ENCODE measurements around the gene MYBL2. TPM values are rescaled to one million over a fixed set of nuclear protein-coding genes. Genes with fewer than 3 reads are reported as not detected.

MYBL2 gene
- total RNA-seq, 1 donor from 2014 or later, result 78.7 TPM

DNA sequence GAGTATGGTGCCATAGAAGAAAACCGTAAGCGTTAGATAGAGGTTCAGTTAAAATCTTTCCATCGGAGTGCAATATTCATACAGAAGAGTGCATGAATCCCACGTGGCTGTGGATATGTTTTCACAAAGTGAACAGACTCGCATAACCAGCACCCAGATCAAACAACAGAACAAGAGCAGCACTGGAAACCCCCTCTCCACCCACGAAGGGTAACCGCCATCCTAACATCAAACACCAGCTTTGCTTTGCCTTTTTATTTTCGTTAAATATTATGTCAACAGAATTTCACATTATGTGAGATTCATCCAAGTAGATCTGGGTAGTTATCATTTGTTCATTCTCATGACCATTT is 55.2 kb downstream of the MYBL2 start:
- intact Hi-C loops (cut with micrococcal nuclease), result loop anchor here (1.0 to 2.0 kb wide), 3 partner anchors 29 to 132 kb away; partner anchors contain the start of genes IFT52 and MYBL2

DNA sequence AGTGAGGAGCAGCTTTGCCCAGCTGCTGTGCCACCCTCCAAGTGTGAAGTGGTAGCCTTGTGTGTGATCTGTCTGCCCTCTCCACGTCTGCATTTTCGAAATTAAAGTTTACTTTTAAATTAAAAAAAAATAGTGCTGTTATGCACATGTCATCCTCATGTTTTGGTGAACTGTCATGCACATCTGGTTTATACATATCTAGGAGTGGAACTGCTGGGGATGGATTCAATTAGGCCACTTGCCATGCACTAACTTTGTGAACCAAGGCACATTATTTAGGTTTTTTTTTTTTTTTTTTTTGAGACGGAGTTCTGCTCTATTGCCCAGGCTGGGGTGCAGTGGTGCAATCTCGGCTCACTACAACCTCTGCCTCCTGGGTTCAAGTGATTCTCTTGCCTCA is 56.3 kb downstream of the MYBL2 start:
- intact Hi-C loops (cut with micrococcal nuclease), result loop anchor here (2.0 kb wide), 1 partner anchor 56 kb away; the partner anchor contains the start of gene MYBL2

DNA sequence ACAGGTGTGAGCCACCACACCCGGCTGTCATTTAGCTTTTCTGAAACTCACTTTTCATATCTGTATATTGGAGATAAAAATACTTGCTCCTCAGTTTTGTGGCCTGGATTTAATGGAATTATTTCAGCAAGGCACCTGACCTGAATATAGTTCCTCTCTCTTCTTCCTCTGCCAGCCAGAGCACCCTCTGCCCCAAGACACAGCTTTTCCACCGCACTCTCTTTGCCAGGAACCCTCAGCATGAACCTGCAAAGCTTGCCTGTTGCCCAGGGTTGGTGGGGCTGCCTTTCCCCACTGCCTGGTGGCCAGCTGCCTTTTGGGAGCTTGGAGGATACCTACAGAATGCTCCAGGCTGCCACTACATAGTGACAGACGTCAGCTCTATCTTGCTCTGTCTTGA is 56.8 kb downstream of the MYBL2 start:
- intact Hi-C loops (cut with micrococcal nuclease), result loop anchor here (2.0 kb wide), 1 partner anchor 57 kb away; the partner anchor contains the start of gene MYBL2

DNA sequence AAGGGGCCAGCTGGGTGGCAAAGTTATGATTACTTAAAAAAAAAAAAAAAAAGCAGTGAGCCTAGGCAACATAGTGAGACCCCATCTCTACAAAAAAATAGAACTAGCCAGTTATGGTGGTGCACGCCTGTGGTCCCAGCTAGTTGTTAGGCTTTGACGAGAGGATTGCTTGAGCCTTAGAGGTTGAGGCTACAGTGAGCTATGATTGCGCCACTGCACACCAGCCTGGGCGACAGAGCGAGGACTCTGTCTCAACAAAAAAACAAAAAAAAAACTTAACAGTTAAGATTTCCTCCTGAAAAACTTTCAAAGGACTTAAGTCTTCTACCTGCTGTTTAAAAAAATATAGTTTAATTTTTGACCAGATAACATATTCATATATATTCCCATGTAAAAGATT is 57.5 kb downstream of the MYBL2 start:
- intact Hi-C loops (cut with micrococcal nuclease), result no loop called here

DNA sequence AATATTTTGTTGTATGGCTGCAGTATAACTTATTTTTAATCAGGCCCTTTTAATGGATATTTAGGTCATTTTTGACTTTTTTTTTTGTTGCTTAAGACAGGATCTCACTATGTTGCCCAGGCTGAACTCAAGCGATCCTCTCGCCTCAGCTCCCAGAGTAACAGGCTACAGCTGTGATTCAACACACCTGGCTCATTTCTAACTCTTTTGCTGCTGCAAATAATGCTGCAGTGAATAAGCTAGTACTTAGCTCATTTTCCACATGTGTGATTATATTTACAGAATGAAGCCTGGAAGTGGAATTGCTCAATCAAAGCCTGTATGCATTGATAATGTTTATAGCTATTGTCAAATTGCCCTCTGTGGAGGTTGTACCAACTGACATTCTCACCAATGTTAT is 58.8 kb downstream of the MYBL2 start:
- intact Hi-C loops (cut with micrococcal nuclease), result no loop called here

DNA sequence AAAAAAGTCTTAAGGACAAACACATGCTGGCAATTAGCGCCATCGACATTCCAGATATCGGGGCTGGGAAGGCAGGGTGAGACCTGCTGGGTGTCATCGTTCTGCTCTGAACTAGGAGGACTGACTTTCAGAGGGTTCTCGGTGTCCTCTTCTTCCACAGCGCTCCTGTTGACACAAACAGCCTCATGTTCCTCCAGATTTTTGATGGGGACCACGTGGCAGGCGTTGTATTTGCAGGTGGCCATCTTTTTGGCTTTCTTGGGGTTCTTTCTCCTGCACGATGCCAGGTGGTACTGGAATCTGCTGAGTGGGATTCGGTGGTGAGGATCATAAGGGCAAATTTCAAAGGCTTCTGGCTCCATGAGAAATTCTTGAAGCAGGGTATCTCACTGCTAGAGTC is 59.4 kb downstream of the MYBL2 start:
- intact Hi-C loops (cut with micrococcal nuclease), result no loop called here

DNA sequence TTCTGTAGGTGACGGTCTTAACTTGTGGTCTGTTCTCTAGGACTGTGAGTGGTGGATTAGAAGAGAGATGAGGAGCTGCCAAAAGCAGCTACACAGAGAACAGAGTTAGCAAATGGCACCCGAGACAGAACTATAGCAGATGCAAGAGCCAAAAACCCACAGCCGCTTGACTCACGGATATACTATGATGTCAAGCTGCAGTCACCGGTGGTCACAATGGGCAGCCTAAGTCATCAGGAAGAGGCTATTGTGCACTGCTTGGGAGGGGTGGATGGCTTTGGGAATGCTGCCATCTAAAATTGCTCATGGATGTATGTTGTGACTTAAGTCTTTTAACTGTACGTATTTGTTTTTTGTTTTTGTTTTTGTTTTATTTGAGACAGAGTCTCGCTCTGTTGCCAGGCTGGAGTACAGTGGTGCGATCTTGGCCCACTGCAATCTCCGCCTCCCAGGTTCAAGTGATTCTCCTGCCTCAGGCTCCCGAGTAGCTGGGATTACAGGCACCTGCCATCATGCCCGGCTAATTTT is 60.0 kb downstream of the MYBL2 start, which contains the start of gene GTSF1L:
TSS of gene GTSF1L (minus strand) at position 192 of the 528 bp plus-strand sequence. CDS start 308 bp downstream, outside the sequence.
- intact Hi-C loops (cut with micrococcal nuclease), result no loop called here

DNA sequence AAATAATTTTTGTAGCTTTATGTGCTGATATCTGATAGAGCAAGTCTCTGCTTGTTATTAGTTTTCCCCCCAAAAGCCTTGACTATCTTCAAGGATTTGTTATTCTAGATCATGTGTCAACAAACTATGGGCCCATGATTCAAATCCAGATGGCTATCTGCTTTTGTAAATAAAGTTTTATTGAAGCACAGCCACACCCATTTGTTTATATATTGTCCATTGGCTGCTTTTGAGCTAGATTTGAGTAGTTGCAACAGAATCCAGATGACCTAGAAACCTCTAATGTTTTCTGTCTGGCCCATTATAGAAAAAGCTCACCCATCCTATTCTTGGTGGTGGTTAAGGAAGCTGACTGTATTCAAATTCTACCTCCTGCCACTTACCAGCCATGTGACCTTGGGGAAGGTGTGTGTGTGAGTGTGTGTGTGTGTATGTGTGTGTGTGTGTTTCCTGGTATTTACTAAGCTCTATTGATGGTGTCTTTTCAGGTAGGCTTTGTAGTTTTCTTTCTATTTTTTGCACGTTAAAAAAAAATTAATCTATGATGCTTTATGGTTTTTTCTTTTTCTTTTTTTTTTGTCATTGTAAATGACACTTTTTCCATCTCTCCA is 61.2 kb downstream of the MYBL2 start:
- intact Hi-C loops (cut with micrococcal nuclease), result no loop called here

DNA sequence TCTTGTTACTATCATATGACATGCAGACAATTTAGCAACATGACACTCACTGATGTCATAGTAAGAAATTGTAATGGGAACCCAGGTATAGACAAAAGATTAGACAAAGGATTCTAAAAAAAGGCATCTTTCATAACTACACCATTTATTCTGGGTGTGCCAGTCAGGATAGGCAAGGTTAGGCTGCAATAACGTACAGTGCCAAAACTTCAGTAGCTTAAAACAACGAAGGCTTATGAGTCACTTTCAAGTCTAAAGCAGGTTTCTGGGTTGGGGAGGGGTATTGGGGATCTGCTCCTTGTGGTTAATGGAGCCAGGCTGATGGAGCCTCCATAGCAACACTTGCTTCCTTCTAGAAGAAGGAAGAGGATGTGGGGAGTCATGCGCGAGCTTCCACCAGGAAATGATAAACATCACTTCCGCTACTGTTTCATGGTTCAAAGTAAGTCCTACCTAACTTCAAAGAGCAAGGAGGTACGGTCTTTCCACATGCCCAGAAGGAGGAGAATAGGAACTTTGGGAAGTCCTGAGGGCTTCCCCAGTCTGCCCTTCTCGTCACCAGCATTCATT is 61.9 kb downstream of the MYBL2 start:
- intact Hi-C loops (cut with micrococcal nuclease), result no loop called here

DNA sequence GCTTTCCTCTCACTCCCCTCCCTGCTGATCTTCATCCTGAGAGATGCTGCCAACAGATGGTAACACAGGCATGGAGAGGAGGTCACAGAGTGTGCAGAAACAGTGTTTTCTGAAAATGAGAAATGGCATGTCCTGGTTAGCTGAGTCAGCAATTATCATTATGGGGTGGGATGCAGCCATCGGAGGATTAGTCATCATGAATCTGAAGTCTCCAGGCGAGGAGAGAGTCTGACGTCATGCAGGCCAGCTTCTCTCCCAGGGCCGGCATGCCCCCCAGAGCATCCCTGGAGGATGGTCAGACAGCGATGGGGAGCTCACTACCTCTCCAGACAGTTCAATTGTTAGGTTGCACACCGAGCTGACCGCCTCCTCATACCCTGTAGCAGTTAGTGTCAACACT is 64.6 kb downstream of the MYBL2 start:
- intact Hi-C loops (cut with micrococcal nuclease), result no loop called here

DNA sequence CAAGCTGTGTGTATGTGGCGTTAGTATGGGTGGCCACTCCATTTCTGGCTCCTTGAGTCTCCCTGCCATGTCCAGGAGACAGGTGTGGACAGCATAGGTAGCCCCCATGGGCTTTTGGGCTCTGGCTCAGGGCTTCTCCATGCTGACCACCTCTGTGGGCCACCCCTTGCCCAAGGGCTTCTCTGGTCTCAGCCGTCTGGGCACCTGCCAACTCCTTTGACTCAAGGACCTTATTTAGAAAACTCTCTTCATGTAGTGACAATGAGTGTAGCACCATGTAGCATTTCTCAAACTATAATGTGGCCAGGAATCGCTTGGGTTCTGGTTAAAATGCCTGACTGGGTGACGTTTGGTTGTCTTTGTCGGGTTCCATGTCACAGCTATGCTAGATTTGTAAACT is 65.0 kb downstream of the MYBL2 start:
- intact Hi-C loops (cut with micrococcal nuclease), result no loop called here

DNA sequence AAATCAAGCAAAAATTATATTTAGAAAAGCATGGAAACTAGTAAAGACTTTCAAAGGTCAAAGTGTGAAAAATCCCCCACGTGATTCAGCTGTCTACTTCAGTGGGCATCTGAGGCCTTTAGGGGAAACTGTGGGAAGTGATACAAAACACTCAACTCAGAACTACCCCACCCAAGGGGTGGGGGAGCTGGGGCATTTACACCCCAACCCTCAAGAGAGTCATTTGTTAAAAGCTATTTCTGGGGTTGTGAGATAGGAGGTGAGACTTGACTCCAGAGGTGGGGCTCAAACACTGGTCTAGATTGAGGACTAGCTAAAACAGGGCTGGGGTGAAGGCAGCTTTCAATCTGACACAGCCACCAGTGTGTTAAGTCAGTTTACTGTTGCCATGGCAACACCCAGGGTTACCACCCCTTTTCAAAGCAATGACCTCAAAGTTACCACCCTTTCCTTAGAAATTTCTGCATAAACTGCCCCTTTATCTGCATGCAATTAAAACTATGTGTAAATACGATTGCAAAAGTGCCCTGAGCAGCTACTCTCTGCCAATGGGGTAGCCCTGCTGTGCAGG is 69.8 kb downstream of the MYBL2 start:
- intact Hi-C loops (cut with micrococcal nuclease), result loop anchor here (1.0 to 5.0 kb wide), 2 partner anchors 144 to 333 kb away; partner anchors contain the start of gene IFT52

DNA sequence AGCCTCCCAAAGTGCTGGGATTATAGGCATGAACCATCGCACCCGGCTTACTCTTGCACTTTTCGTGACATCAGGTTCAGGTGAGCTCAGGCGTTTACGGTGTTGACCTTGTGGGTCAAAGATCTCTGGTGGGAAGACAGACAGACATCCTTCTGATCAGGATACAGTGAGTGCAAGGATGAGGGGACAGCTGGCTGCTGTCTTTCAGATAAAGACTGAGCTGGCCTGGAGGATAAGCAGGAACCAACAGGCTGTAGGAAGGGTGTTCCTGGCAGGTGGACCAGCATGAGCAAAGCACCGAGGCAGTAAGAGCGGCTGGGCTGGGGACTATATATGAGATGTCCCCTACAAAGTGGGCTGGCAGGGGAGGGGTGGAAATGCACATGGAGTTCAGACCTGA is 71.0 kb downstream of the MYBL2 start:
- intact Hi-C loops (cut with micrococcal nuclease), result loop anchor here (5.0 kb wide), 1 partner anchor 146 kb away; the partner anchor contains the start of gene IFT52

DNA sequence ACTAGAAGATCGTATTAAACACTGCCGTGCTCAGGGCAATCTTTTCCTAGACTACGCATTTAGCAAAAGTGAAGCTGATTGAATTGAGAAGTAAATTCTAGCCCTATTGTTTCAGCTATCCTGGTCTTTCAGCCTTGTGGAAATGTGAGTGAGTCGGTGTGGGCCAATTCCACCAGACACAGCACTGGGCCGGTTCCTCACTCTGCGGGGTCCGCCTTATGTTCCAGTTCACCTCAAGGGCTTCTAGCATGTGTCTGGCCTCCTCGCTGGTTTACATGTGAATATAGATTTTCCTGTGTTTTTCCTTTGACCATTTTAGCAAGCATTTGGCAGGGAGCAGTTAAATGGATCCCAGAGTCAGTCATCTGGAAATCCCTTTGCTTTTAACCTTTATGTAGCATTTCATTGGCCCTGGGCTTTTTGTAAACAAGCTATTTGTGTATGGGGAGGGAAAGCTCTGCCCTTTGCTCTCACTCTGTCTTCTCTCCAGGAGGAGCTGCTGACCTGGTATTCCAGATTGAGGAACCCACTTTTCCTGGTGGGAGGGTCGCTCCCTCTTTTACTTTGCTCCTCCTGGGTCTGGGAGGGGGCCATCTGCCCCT is 72.3 kb downstream of the MYBL2 start:
- intact Hi-C loops (cut with micrococcal nuclease), result loop anchor here (5.0 kb wide), 1 partner anchor 147 kb away; the partner anchor contains the start of gene IFT52

DNA sequence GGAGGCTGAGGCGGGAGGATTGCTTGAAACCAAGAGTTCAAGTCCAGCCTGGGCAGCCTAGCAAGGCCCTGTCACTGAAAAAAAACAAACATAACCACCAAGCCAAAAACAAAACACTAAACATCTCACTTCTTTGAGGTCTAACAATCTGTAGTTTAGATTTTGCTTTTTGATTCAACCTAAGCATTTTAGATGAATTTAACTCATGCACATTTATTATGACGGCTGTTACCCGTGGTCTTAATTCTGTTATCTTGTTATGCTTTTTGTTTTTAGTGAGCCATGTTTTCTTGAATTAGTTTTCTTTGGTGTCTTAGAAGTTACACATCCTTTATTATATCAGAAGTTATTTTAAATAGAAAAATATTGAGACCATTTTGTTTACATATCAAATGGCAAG is 73.7 kb downstream of the MYBL2 start:
- intact Hi-C loops (cut with micrococcal nuclease), result no loop called here

DNA sequence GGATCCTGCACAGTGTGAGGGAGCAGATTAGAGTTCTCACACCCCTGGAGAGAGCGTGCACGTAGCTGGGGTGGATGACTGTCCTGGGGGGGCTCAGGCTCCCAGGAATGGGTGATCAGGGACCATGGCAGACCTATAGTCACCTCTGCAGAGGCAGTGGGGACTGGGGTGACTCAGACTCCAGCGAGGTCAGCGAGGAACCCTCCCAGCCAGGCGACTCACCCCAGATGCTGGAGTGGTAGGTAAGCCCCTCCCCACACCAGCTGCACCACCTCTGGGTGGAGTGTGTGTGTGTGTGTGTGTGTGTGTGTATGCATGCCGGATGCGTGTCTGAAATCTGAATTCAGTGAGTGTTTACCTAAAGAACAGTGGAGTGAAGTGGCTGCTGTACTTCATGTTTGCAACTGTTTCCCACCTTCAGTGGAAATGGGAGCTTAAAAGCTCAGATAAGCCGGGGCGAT is 77.3 kb downstream of the MYBL2 start:
- intact Hi-C loops (cut with micrococcal nuclease), result no loop called here

DNA sequence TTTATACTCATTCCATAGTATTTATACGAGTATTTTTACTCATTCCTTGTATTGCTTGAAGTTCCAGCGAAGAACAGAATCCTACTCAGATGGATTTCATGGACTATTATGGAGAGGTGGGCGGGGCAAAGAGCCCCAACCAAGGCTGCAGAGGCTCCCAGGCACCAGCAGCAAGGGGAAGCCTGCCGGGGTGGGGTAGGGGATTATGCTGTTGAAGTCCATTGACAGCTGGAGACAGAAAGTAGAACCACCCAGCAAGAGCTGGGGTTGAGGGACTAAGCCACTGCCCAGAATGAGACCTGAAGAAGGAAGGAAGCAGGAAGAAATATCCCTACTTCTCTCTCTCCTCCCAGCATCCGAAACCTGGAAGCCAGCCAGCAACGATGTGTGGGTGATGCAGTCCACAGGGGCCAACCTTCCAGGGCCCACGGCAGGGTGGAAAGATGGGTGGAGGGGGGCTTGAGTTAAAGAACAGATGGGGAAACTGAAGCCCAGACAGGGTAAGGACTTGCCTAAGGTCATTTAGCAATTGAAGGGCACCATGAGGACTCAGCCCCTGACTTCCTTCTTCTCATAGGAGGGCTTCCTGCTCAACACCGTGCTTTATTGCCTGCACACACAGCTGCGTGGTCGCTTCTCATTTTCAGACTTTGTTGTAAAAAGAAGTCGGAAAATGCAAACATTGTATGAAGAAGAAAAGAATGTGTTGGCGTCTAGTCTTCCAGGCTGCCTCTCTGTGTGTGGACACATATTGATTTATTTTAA is 78.2 kb downstream of the MYBL2 start:
- intact Hi-C loops (cut with micrococcal nuclease), result no loop called here

DNA sequence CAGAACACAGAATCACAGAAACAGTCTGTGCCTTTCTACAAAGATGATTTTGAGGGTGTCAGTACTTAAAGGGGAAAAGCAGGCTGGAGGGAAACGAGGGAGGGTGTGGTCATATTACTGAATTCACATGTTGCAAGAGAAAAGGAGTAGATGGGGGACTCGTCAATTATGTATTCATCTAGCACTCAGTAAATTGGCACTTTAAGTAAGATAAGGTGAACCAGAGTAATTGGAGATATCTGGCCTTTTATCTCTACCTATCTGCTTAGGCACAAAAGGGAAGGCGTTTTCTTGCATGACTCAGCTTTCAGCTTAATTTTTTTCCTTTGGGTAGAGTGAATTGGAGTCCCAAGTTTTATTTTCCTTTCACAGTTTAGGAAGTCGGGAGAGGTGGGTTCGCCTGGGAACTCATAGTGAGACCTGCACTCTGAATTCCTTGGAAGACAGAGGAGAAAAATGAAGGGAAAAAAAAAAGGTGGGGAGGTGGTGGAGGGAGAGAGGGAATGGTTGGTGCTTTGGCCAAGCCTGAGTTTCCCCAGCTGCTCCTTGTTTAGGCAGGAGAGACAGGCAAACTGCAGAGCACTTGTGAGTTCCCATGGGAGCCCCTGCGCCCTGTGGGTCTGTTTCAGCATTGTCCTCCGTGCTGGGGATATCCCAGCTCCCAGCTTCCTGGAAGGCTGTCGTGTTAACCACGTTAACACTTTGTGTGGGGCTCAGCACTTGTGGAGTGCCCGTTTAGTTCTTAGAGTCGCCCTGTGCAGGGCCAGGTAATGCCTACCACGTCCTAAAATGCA is 79.6 kb downstream of the MYBL2 start:
- intact Hi-C loops (cut with micrococcal nuclease), result no loop called here

DNA sequence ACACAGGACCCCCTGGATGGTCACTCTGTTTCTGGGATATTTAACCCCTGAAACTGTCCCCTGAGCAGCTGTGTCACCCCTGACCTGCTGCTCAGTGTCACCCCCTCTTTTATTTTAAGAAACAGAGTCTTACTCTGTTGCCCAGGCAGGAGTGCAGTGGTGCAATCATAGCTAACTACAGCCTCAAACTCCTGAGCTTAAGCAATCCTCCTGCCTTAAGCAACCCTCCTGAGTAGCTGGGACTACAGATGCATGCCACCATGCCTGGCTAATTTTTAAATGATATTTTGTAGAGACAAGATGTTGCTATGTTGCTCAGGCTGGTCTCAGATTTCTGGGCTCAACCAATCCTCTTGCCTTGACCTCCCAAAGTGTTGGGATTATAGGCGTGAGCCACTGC is 81.4 kb downstream of the MYBL2 start:
- intact Hi-C loops (cut with micrococcal nuclease), result no loop called here

DNA sequence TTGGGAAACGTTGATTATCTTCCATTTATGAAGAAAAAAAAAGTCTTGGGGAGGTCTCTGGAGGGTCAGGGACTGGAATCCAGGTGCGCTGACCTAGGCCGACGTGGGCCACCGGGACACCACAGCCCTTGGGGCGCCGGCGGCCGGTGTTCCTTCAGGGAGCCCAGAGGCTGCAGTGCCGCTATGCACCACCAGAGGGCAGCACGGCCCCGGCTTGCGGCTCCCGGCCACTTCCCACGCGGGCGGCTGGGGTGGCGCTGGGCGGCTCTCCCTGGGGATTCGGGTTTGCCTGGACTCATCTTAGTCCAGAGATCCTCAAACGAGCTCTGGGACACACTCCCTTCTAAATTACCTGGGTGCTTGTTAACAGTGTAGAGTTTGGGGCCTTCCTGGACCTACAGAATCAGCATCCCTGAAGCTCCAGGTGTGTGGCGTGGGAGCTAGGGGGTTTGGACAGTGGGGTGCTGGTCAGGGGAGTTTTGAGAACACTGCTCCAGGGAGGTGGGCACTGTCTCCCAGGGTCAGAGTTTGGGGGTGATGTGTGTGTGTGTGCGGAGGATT is 82.9 kb downstream of the MYBL2 start:
- intact Hi-C loops (cut with micrococcal nuclease), result loop anchor here (2.0 to 10.0 kb wide), 4 partner anchors 83 to 895 kb away; partner anchors contain the start of gene MYBL2

Data from T-helper 1 cell treated with Interleukin-12 subunit alpha and Interleukin-12 subunit beta and Interleukin-4 antibody, amounts not matched to agents 30 ng/mL and 1 ng/mL, for 36 hours (primary cell).